Kidney epithelial cell (primary cell): ENCODE measurements around the gene CFAP45. TPM values are rescaled to one million over a fixed set of nuclear protein-coding genes. Genes with fewer than 3 reads are reported as not detected.

Experiments
- DNase-seq: peaks from one replicate; pipeline ENCODE4 v3.0.0-alpha.2; 2010; ENCODE audit warnings: low read depth
- H3K27me3 ChIP-seq: 2 replicates; pipeline ENCODE4 v1.6.0; 2011; ENCODE audit warnings: low read length; ENCODE audit not compliant: control insufficient read depth, insufficient read depth
- H3K36me3 ChIP-seq: 2 replicates; pipeline ENCODE4 v1.5.1; 2011; ENCODE audit warnings: low read length; ENCODE audit not compliant: control insufficient read depth, insufficient read depth
- H3K4me3 ChIP-seq: 2 replicates; pipeline ENCODE4 v1.5.1; 2011; ENCODE audit warnings: low read depth, mild to moderate bottlenecking, control low read depth, low read length
- CTCF ChIP-seq: IDR thresholded peaks from 2 replicates; pipeline ENCODE4 v1.5.1; 2011; ENCODE audit warnings: mild to moderate bottlenecking, moderate library complexity, low read length, control low read depth, inconsistent platforms; ENCODE audit not compliant: insufficient read depth, poor library complexity, severe bottlenecking
- total RNA-seq: library from RNA; depleted of rRNA; stranded (reverse); fragments of >200 nt; gene quantifications from 2 replicates; pipeline ENCODE4 v1.2.3, GENCODE V29; 2015

CFAP45 gene
- total RNA-seq, 1 donor from 2014 or later, result 2.0 TPM

- no peak overlapping the region for H3K4me3 ChIP-seq
- TF ChIP-seq CTCF, result no peak
- no peak for DNase-seq
- no peaks in the 10 kb centered on the region for H3K36me3 ChIP-seq
- no peaks in the 10 kb centered on the region for H3K27me3 ChIP-seq
Measured at GRCh38 chr1:159835862-159836525, 64.0 kb downstream of the CFAP45 start.

- no peak overlapping the region for H3K4me3 ChIP-seq
- DNase-seq, result no peak
Measured at GRCh38 chr1:159835356-159835755, 64.6 kb downstream of the CFAP45 start.

GRCh38 chr1:159832309-159832708 lies 67.7 kb downstream of the CFAP45 start:
- no peak for DNase-seq
- no peak overlapping the region for H3K4me3 ChIP-seq
- H3K36me3 ChIP-seq, result no peaks in the 10 kb centered on the region
- TF ChIP-seq CTCF, result no peak
- no peaks in the 10 kb centered on the region for H3K27me3 ChIP-seq

More at GRCh38 chr1:159835356-159835755, 64.6 kb downstream of the CFAP45 start:
- TF ChIP-seq CTCF, result no peak
- Histone ChIP-seq H3K36me3 (no peaks in the 10 kb centered on the region), H3K27me3 (no peaks in the 10 kb centered on the region)

- TF ChIP-seq CTCF, result no peak
- Histone ChIP-seq H3K4me3 (no peak overlapping the region), H3K36me3 (no peaks in the 10 kb centered on the region), H3K27me3 (no peaks in the 10 kb centered on the region)
- DNase-seq, result no peak
Measured at GRCh38 chr1:159831412-159832141, 68.4 kb downstream of the CFAP45 start.

GRCh38 chr1:159830722-159831121 lies 69.2 kb downstream of the CFAP45 start:
- no peak for TF ChIP-seq CTCF
- no peaks in the 10 kb centered on the region for H3K27me3 ChIP-seq

More at GRCh38 chr1:159830722-159831121, 69.2 kb downstream of the CFAP45 start:
- H3K36me3 ChIP-seq, result no peaks in the 10 kb centered on the region
- no peak overlapping the region for H3K4me3 ChIP-seq
- DNase-seq, result no peak
